ENCODE results near the gene TAS2R30. TPM values are rescaled to one million over a fixed set of nuclear protein-coding genes. Genes with fewer than 3 reads are reported as not detected.
"Not testable (repeated sequence)": the region's sequence is repeated elsewhere in the genome, so short reads cannot be mapped to it uniquely, and the experiment has no call there.

Gene TAS2R30
- total and polyA plus RNA-seq, 4 experiments from 2014 or later = 2.9 to 3.8 TPM; not detected in 2

- H3K27me3 ChIP-seq (ENCODE audit: insufficient read depth, low read length) = no peaks in the 10 kb centered on the region
- Mint-ChIP-seq H3K9me3 (peaks cover 0 to 2% (median 0%) of the 10 kb centered on the region in 8 donors), H3K36me3 (peaks cover 9 to 41% of the 10 kb centered on the region in 2 donors), H3K4me1 (peaks cover 19 to 31% (median 25%) of the 10 kb centered on the region in 4 donors), H3K27ac (no peak overlapping the region), H3K4me3 (no peak overlapping the region), H3K27me3 (no peaks in the 10 kb centered on the region)
- DNase-seq = no peak
- no peak overlapping the region for H3K27ac ChIP-seq (ENCODE audit: low read depth, low read length)
- no peak overlapping the region for H3K4me3 ChIP-seq (ENCODE audit: low read length in 2 of 2)
- H3K9me3 ChIP-seq (ENCODE audit: control insufficient read depth in 1 of 2, low read length in 2 of 2) = no peaks in the 10 kb centered on the region
- H3K36me3 ChIP-seq (ENCODE audit: insufficient read depth, low read length) = no peaks in the 10 kb centered on the region
- ChIA-PET POLR2A (ENCODE audit: partially characterized antibody) (no interaction called here), CTCF (ENCODE audit: partially characterized antibody) (no interaction called here)
- intact Hi-C loops (cut with micrococcal nuclease) = no loop called here
- no peaks in the 10 kb centered on the region for H3K4me1 ChIP-seq (ENCODE audit: insufficient read depth, low read length)
Observed at GRCh38 chr12:11133816-11134215, 628 bp downstream of the TAS2R30 start.

DNA sequence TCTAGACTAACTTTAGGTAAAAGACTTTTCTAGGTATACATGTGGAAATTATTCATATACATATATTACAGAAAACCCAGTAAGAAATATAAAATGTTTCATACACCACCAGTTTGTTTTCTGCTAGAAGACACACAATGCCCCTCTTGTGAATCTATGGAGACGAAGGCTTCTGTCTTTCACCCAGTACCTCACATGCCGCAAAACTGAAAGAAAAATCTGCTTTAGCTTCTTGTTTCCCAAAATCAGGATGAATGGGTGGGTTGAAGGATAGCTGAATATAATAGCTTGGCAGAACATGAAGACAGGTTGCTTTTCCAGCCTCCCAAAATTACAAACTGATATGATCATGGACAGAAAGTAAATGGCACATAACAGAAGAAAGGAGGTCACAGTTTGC, 1.3 kb downstream of the TAS2R30 start:
- ChIA-PET POLR2A (ENCODE audit: partially characterized antibody) (no interaction called here), CTCF (ENCODE audit: partially characterized antibody) (no interaction called here)
- H3K9me3 Mint-ChIP-seq = peaks cover 0 to 2% (median 0%) of the 10 kb centered on the region in 8 donors
- H3K27ac Mint-ChIP-seq = peak overlapping the region in 1 of 7 donors; percentile 9
- H3K27ac ChIP-seq (ENCODE audit: low read depth, low read length) = no peak overlapping the region
- H3K36me3 Mint-ChIP-seq = peaks cover 11 to 48% of the 10 kb centered on the region in 2 donors
- no peaks in the 10 kb centered on the region for H3K27me3 Mint-ChIP-seq
- no peak for DNase-seq
- no peak overlapping the region for H3K4me3 Mint-ChIP-seq
- intact Hi-C loops (cut with micrococcal nuclease) = no loop called here
- peaks cover 19 to 31% (median 25%) of the 10 kb centered on the region in 4 donors for H3K4me1 Mint-ChIP-seq
- no peaks in the 10 kb centered on the region for H3K27me3 ChIP-seq (ENCODE audit: insufficient read depth, low read length)
- no peaks in the 10 kb centered on the region for H3K9me3 ChIP-seq (ENCODE audit: control insufficient read depth in 1 of 2, low read length in 2 of 2)
- H3K4me3 ChIP-seq (ENCODE audit: low read length in 2 of 2) = no peak overlapping the region
- no peaks in the 10 kb centered on the region for H3K36me3 ChIP-seq (ENCODE audit: insufficient read depth, low read length)
- no peaks in the 10 kb centered on the region for H3K4me1 ChIP-seq (ENCODE audit: insufficient read depth, low read length)

- Histone ChIP-seq H3K9me3 (ENCODE audit: control insufficient read depth in 1 of 2, low read length in 2 of 2) (no peaks in the 10 kb centered on the region), H3K4me3 (ENCODE audit: low read length in 2 of 2) (no peak overlapping the region), H3K4me1 (ENCODE audit: insufficient read depth, low read length) (no peaks in the 10 kb centered on the region), H3K36me3 (ENCODE audit: insufficient read depth, low read length) (no peaks in the 10 kb centered on the region), H3K27ac (ENCODE audit: low read depth, low read length) (no peak overlapping the region), H3K27me3 (ENCODE audit: insufficient read depth, low read length) (no peaks in the 10 kb centered on the region)
- ChIA-PET POLR2A (ENCODE audit: partially characterized antibody) (no interaction called here), CTCF (ENCODE audit: partially characterized antibody) (no interaction called here)
- H3K4me1 Mint-ChIP-seq = peaks cover 18 to 23% (median 20%) of the 10 kb centered on the region in 4 donors
- H3K36me3 Mint-ChIP-seq = peaks cover 22 to 58% of the 10 kb centered on the region in 2 donors
- intact Hi-C loops (cut with micrococcal nuclease) = no loop called here
- no peaks in the 10 kb centered on the region for H3K27me3 Mint-ChIP-seq
- peak overlapping the region in 1 of 8 donors; percentile 13 for H3K4me3 Mint-ChIP-seq
- peaks cover 0 to 9% (median 3%) of the 10 kb centered on the region in 8 donors for H3K9me3 Mint-ChIP-seq
- DNase-seq = no peak
- H3K27ac Mint-ChIP-seq = no peak overlapping the region
Observed at GRCh38 chr12:11130999-11131398, 3.4 kb downstream of the TAS2R30 start.

DNA sequence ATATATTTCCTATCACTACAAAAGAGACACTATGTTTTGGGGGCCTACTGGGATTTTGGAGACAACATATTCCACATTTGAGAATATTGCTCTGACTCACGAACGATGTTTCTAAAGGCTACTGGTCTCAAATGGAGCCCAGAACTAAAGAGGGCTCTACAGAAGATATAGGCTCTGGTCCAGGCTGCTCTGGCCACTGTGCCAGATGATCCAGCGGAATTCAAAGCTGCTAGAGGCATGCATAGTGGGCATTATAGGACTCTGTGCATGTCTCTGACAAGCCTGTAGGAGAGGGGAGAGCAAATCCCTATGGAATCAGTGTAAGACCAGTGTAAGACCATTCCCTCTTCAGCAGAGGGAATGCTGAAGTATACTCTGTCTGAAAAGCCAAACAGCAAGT, 4.1 kb downstream of the TAS2R30 start:
- H3K36me3 ChIP-seq (ENCODE audit: insufficient read depth, low read length) = no peaks in the 10 kb centered on the region
- no peak overlapping the region for H3K27ac ChIP-seq (ENCODE audit: low read depth, low read length)
- H3K27me3 Mint-ChIP-seq = no peaks in the 10 kb centered on the region
- ChIA-PET CTCF (ENCODE audit: partially characterized antibody) (no interaction called here), POLR2A (ENCODE audit: partially characterized antibody) (no interaction called here)
- peaks cover 22 to 57% of the 10 kb centered on the region in 2 donors for H3K36me3 Mint-ChIP-seq
- intact Hi-C loops (cut with micrococcal nuclease) = no loop called here
- H3K9me3 Mint-ChIP-seq = peaks cover 0 to 9% (median 4%) of the 10 kb centered on the region in 8 donors
- no peaks in the 10 kb centered on the region for H3K27me3 ChIP-seq (ENCODE audit: insufficient read depth, low read length)
- no peaks in the 10 kb centered on the region for H3K9me3 ChIP-seq (ENCODE audit: control insufficient read depth in 1 of 2, low read length in 2 of 2)
- no peak overlapping the region for H3K4me3 ChIP-seq (ENCODE audit: low read length in 2 of 2)
- DNase-seq = no peak
- no peaks in the 10 kb centered on the region for H3K4me1 ChIP-seq (ENCODE audit: insufficient read depth, low read length)
- no peak overlapping the region for H3K4me3 Mint-ChIP-seq
- H3K4me1 Mint-ChIP-seq = peaks cover 15 to 21% (median 18%) of the 10 kb centered on the region in 4 donors
- H3K27ac Mint-ChIP-seq = peak overlapping the region in 2 of 7 donors; percentile 63 to 76

DNA sequence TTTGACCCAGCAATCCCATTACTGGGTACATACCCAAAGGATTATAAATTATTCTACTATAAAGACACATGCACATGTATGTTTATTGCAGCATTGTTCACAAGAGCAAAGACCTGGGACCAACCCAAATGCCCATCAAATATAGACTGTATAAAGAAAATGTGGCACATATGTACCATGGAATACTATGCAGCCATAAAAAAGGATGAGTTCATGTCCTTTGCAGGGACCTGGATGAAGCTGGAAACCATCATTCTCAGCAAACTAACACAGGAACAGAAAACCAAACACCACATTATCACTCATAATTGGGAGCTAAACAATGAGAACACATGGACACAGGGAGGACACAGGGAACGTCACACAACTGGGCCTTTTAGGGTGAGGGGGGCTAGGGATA, 20.3 kb downstream of the TAS2R30 start:
- H3K27ac Mint-ChIP-seq; H3K9me3 ChIP-seq (ENCODE audit: control insufficient read depth in 1 of 2, low read length in 2 of 2); H3K36me3 ChIP-seq (ENCODE audit: insufficient read depth, low read length); CTCF ChIA-PET (ENCODE audit: partially characterized antibody); POLR2A ChIA-PET (ENCODE audit: partially characterized antibody); intact Hi-C loops (cut with micrococcal nuclease); H3K4me3 Mint-ChIP-seq; DNase-seq; H3K27me3 ChIP-seq (ENCODE audit: insufficient read depth, low read length); H3K27ac ChIP-seq (ENCODE audit: low read depth, low read length); H3K4me3 ChIP-seq (ENCODE audit: low read length in 2 of 2); H3K27me3 Mint-ChIP-seq; H3K4me1 ChIP-seq (ENCODE audit: insufficient read depth, low read length): not testable (repeated sequence)
- H3K4me1 Mint-ChIP-seq = peaks cover 35 to 73% (median 56%) of the 10 kb centered on the region in 4 donors
- H3K9me3 Mint-ChIP-seq = peaks cover 5 to 73% (median 42%) of the 10 kb centered on the region in 8 donors
- peaks cover 79 to 81% of the 10 kb centered on the region in 2 donors for H3K36me3 Mint-ChIP-seq

- Mint-ChIP-seq H3K27ac (peak overlapping the region in 1 of 7 donors; percentile 85), H3K4me1 (peaks cover 37 to 85% (median 51%) of the 10 kb centered on the region in 4 donors), H3K9me3 (peaks cover 4 to 57% (median 33%) of the 10 kb centered on the region in 8 donors), H3K36me3 (peaks cover 75 to 82% of the 10 kb centered on the region in 2 donors), H3K4me3 (peak overlapping the region in 2 of 8 donors; percentile 20 to 23)
- H3K27me3 ChIP-seq (ENCODE audit: insufficient read depth, low read length); DNase-seq; H3K9me3 ChIP-seq (ENCODE audit: control insufficient read depth in 1 of 2, low read length in 2 of 2); H3K36me3 ChIP-seq (ENCODE audit: insufficient read depth, low read length); H3K4me3 ChIP-seq (ENCODE audit: low read length in 2 of 2); H3K27me3 Mint-ChIP-seq; H3K27ac ChIP-seq (ENCODE audit: low read depth, low read length); intact Hi-C loops (cut with micrococcal nuclease); POLR2A ChIA-PET (ENCODE audit: partially characterized antibody): not testable (repeated sequence)
- H3K4me1 ChIP-seq (ENCODE audit: insufficient read depth, low read length) = peaks cover 15% of the 10 kb centered on the region
- CTCF ChIA-PET (ENCODE audit: partially characterized antibody) = interaction anchor here (0.6 kb wide), 1 partner anchor 63 kb away, joined by 3 read pairs; no protein-coding TSS in a partner anchor
Observed at GRCh38 chr12:11111213-11111612, 23.2 kb downstream of the TAS2R30 start.

DNA sequence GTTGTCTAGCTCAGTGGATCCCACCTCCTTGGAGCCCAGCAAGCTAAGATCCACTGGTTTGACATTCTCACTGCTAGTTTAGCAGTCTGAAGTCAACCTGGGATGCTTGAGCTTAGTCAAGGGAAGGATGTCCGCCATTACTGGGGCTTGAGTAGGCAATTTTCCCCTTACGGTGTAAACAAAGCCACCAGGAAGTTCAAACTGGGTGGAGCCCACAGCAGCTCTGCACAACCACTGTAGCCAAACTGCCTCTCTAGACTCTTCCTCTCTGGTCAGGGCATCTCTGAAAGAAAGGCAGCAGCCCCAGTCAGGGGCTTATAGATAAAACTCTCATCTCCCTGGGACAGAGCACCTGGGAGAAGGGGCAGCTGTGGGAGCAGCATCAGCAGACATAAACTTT, 25.6 kb downstream of the TAS2R30 start:
- ChIA-PET POLR2A (ENCODE audit: partially characterized antibody) (no interaction called here), CTCF (ENCODE audit: partially characterized antibody) (interaction anchor here (0.6 kb wide), 1 partner anchor 435 kb away, joined by 3 read pairs; no protein-coding TSS in a partner anchor)
- Mint-ChIP-seq H3K36me3 (peaks cover 69 to 74% of the 10 kb centered on the region in 2 donors), H3K4me1 (peaks cover 31 to 68% (median 39%) of the 10 kb centered on the region in 4 donors), H3K9me3 (peaks cover 4 to 50% (median 32%) of the 10 kb centered on the region in 8 donors), H3K27me3 (no peaks in the 10 kb centered on the region), H3K4me3 (peak overlapping the region; percentile 14 to 79 (median 57)), H3K27ac (peak overlapping the region in 5 of 7 donors; percentile 37 to 89 (median 68))
- Histone ChIP-seq H3K27me3 (ENCODE audit: insufficient read depth, low read length) (no peaks in the 10 kb centered on the region), H3K4me3 (ENCODE audit: low read length in 2 of 2) (no peak overlapping the region), H3K36me3 (ENCODE audit: insufficient read depth, low read length) (peaks cover 4% of the 10 kb centered on the region), H3K27ac (ENCODE audit: low read depth, low read length) (no peak overlapping the region), H3K4me1 (ENCODE audit: insufficient read depth, low read length) (peaks cover 15% of the 10 kb centered on the region), H3K9me3 (ENCODE audit: control insufficient read depth in 1 of 2, low read length in 2 of 2) (no peaks in the 10 kb centered on the region)
- intact Hi-C loops (cut with micrococcal nuclease) = no loop called here
- DNase-seq = no peak
